IPS-NIHi7 (cell line): ENCODE data around the gene CD99.
"Not testable (repeated sequence)": the region's sequence is repeated elsewhere in the genome, so short reads cannot be mapped to it uniquely, and the experiment has no call there.

Experiments
- DNase-seq: peaks from one replicate; pipeline ENCODE4 v3.0.0; 2012; ENCODE audit warnings: mixed read lengths; ENCODE audit errors: extremely low spot score

Gene CD99

GRCh38 chrX:2723286-2723879 lies 32.3 kb downstream of the CD99 start:
- DNase-seq = no peak

GRCh38 chrX:2727264-2727663 lies 36.2 kb downstream of the CD99 start:
- DNase-seq = not testable (repeated sequence)

- DNase-seq = no peak
Measured at GRCh38 chrX:2732076-2732475, 41.0 kb downstream of the CD99 start.

- DNase-seq = no peak
Measured at GRCh38 chrX:2732649-2733048, 41.6 kb downstream of the CD99 start.

GRCh38 chrX:2733286-2733685 lies 42.2 kb downstream of the CD99 start:
- no peak for DNase-seq

- no peak for DNase-seq
Measured at GRCh38 chrX:2735270-2735669, 44.2 kb downstream of the CD99 start.

GRCh38 chrX:2740672-2741071 lies 49.6 kb downstream of the CD99 start:
- no peak for DNase-seq

- DNase-seq = no peak
Measured at GRCh38 chrX:2741386-2741785, 50.3 kb downstream of the CD99 start.

- not testable (repeated sequence) for DNase-seq
Measured at GRCh38 chrX:2746250-2746649, 55.2 kb downstream of the CD99 start.

- DNase-seq = no peak
Measured at GRCh38 chrX:2748171-2748814, 57.2 kb downstream of the CD99 start.

GRCh38 chrX:2748815-2749188 lies 57.7 kb downstream of the CD99 start:
- no peak for DNase-seq

- DNase-seq = no peak
Measured at GRCh38 chrX:2751291-2751690, 60.2 kb downstream of the CD99 start.

- not testable (repeated sequence) for DNase-seq
Measured at GRCh38 chrX:2751874-2752300, 60.8 kb downstream of the CD99 start, which contains the start of gene XG. Gene XG (plus strand): TSS chrX:2752040. CDS start chrX:2752275, 235 bp downstream.

GRCh38 chrX:2752441-2752840 lies 61.3 kb downstream of the CD99 start:
- not testable (repeated sequence) for DNase-seq

- DNase-seq = not testable (repeated sequence)
Measured at GRCh38 chrX:2755163-2755715, 64.1 kb downstream of the CD99 start.

- no peak for DNase-seq
Measured at GRCh38 chrX:2756548-2756947, 65.5 kb downstream of the CD99 start.

GRCh38 chrX:2761246-2761645 lies 70.2 kb downstream of the CD99 start:
- no peak for DNase-seq

GRCh38 chrX:2762671-2763070 lies 71.6 kb downstream of the CD99 start:
- DNase-seq = not testable (repeated sequence)

- DNase-seq = not testable (repeated sequence)
Measured at GRCh38 chrX:2764766-2765548, 73.9 kb downstream of the CD99 start.

GRCh38 chrX:2765549-2765830 lies 74.4 kb downstream of the CD99 start:
- DNase-seq = no peak

- DNase-seq = no peak
Measured at GRCh38 chrX:2766906-2767305, 75.8 kb downstream of the CD99 start.

- DNase-seq = no peak
Measured at GRCh38 chrX:2767631-2768455, 76.7 kb downstream of the CD99 start.
